Anterior cingulate cortex (tissue), 58 donors: ENCODE data around the gene RBMX.
"Not testable (repeated sequence)": the region's sequence is repeated elsewhere in the genome, so short reads cannot be mapped to it uniquely, and the experiment has no call there.

Experiments
- DNase-seq, 58 donors: peaks; one replicate each; lab custom pipeline; 2025; lab: John Stamatoyannopoulos, UW

RBMX gene

DNA sequence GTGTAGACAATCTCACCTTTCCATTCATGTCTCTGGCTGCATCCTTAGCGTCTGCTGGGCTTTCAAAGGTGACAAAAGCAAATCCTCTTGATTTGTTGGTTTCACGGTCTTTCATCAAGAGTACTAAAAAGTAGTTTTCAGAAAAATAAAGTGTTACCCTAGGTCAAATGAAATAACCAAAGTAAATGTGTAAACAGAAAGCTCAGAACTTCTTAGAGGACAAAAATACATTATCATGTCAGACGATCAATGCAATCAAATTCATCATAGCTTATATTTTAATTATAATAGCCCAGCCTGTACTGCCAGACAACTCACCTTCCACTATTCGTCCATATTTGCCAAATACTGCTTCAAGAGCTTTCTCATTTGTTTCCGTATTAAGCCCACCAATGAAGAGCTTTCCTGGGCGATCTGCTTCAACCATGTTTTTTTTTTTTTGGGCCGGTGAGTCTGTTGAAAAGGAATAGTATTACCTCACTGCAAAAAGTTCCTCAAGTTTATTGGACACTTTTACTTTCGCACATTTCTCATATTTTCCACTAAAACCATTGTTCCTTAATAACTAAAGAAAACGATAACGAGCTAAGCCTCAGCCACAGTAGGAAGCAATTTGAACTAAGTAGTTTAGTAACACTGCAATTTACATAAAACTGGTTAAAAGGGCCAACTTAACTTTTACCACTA, 1.4 kb downstream of the RBMX start:
- no peak for DNase-seq

DNA sequence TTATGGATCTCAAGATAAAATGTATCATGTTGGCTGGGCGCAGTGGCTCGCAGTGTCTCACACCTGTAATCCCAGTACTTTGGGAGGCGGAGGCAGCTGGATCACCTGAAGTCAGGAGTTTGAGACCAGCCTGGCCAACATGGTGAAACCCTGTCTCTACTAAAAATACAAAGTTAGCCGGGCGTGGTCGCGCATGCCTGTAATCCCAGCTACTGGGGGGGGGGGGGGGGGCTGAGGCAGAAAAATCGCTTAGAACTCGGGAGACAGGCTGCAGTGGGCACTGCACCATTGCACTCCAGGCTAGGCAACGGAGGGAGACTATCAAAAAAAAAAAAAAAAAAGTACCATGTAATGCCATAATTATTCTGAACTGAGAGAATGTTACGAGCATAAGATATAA, 2.1 kb downstream of the RBMX start:
- DNase-seq, result no peak

DNA sequence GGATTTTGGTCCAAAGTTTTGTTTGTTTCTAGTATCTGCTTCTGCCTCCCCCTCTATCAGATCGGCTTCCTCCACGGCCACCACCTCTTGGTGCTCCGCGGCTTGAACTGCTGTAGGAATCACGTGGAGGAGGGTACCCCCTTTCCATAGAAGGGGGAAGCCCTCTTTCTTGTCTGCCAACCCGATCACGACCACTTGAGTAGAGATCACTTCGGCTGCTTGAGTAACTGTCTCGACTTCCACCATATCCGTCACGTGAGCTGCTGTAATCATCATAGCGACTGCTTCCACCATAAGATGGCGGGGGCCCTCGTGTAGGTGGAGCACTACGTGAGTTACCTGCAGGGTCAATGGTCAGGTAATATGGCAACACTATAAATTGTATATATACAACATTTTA, 6.4 kb downstream of the RBMX start:
- DNase-seq, result not testable (repeated sequence)

DNA sequence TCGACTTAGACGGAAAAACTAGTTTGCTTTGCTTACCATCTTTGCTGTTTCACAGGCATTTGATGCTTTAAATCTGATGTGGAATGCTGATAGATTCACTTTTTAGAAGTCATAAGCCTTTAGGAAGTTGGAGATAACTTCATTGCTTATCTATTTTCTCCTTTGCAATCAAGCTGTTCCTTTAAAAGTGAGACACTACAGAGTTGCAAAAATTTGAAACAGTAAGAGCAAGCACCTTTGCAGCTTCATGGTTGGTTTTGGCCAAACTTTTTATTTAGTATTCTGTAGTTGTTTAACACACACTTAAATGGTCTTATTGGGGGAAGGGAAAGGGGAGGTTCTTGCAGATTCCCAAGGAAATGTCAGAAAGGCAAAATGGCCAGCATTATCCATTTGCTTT, 7.3 kb downstream of the RBMX start:
- not testable (repeated sequence) for DNase-seq

DNA sequence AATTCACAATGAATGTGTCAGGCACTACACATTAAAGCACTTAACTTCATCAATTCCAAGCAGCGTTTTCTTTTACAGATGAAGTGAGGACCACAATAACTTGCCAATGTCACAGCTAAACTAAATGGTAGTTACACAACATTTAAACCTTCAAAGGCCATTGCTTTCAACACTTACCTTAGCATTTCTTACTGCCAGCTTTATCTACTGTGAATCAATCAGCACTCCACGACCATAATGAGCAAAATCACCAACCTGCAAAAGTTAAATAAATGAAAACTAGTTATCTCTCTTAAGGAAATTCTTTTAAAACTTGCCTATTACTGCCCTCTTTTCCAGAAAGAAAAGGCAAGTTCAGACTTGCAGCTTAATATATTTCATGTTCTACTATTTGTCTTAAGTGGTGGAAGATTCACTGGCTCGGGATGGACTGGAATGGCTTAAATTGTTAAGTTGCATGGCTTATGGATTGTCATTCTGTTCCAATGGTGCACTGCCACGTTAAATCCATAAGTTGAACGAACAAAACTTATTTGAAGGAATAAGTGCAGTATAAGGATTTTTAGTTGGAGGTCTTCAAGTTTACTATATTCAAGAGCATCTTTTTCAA, 8.3 kb downstream of the RBMX start:
- DNase-seq, result no peak

DNA sequence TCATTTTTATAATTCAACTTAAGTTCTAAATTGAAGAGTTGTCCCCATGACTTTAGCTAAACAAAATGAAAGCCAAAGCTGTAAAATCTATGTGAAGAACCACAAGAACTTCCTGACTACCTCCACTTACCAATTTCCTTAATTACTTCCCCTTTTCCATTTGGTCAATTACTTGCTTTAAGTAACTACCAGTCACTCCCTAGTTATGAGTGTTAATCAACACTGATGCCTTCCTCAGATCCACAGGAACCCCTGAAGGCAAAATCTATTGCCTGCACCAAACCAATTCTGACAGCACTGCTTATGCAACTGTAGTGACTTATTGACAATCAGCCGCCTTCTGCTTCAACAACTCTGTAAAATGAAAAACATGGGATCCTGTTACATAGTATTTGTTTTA, 10.5 kb downstream of the RBMX start:
- no peak for DNase-seq

DNA sequence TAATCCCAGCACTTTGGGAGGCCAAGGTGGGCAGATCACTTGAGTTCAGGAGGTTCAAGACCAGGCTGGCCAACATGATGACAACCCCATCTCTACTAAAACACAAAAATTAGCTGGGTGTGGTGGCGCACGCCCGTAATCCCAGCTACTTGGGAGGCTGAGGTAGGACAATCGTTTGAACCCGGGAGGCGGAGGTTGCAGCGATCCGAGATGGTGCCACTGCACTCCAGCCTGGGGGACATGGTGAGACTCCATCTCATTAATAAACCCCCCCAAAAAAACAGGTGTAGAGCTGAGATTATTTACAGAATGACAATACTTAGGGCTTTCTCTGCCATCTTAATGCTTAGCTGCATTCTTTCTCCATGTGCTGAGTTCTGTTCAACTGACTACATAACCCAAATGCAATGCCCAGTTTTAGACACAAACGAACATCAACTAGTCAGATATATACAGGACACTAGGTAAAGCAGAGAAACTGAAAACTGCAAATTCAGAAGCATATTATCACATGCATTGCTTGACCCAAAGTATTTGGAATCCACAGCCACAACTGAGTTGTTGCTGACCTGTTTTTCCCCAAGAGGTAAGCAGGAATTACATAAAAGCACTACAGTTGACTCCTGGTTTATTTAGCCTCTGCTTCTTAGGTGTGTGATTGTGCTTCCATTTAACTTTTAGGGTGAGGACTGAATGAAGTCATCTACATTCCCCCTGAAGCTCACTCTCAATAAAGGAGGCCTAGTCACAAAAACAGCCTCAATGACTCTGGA, 12.1 kb downstream of the RBMX start:
- no peak for DNase-seq

DNA sequence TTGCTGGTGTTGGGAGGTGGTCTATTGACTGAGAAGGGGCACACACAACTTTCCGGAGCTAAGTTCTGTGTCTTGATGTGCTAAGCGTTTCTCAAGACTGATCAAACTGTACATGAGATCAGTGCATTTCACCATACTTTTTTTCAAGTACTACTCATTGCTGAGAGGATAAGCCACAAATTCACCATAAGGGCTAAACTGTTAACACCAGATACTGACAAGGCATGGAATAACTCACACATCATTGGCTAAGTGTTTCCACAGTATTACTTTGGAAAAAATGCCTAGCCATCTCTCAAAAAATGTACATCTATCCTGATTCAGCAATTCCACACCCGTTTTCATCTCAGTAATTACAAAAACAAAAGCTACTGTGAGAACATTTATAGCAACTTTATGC, 13.0 kb downstream of the RBMX start:
- no peak for DNase-seq

DNA sequence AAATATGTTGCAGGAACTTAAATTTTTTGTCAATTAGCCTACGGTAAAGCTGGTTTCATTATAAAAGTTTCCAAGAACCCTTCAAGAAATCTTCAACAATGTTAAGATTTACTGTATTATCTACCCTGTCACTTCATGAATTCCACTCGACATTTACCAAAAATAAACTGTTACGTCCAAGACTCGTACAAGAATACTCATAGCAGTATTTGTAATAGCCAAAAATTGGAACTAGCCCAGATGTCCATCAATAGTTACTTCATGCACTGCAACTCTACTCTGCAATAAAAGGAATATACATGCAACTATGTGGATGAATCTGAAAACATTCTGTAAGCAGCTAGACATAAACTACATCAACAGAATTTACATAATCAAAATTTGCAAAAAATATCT, 13.4 kb downstream of the RBMX start:
- DNase-seq, result no peak

DNA sequence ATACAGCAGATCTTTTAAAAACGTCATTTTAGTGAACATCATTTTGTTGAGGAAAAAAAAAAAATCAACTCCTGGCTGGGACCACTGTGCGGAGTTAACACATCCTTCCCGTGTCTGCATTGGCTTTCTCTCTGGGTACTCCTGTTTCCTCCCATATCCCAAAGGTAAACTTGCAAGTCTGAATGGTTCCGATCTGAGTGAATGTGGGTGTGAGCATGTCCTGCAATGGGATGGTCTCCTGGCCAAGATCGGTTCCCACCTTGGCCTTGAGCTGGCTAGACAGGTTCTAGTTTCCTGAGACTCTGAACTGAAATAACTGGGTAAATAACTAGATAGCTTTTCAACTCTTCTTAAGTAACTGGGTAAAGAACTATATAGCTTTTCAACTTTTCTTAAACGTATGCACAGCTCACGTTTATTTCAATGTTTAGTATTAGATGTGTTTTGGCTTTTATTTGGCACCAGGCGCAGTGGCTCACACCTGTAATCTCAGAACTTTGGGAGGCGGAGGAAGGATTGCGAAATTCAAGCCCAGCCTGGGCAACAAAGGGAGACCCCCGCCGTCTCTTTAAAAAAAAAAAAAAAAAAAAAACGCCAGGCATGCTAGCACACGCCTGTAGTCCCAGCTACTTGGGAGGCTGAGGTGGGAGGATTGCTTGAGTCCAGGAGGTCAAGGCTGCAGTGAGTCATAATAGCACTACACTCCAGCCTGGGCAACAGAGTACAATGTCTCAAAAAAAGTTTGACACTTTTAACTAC, 14.0 kb downstream of the RBMX start:
- no peak for DNase-seq

DNA sequence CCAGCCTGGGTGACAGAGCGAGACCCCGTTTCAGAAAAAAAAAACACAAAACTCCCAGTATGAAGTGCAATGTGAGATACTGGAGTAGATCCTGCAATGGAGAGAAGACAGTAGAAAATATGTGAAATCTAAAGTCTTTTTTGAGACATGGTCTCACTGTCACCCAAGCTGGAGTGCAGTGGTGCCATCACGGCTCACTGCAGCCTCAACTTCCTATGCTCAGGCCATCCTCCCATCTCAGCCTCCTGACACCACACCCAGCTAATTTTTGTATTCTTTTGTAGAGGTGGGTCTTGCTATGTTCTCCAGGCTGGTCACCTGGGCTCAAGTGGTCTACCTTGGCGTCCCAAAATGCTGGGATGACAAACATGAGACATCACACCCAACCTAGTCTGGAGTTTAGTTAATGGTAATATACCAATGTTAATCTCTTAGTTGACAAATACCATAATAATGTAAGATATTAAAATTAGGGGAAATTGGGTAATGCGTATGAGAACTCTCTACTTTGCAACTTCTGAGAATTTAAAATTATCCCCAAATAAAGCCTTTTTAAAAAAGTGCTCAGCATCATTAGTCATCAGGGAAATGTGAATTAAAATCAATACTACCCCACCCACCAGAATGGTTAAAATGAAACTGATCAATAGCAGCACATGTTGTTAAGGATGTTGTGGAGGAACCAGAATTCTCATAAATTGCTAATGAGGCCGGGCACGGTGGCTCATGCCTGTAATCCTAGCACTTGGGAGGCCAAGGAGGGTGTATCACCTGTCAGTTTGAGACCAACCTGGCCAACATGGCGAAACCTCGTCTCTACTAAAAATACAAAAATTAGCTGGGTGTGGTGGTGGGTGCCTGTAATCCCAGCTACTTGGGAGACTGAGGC, 15.0 kb downstream of the RBMX start:
- no peak for DNase-seq

DNA sequence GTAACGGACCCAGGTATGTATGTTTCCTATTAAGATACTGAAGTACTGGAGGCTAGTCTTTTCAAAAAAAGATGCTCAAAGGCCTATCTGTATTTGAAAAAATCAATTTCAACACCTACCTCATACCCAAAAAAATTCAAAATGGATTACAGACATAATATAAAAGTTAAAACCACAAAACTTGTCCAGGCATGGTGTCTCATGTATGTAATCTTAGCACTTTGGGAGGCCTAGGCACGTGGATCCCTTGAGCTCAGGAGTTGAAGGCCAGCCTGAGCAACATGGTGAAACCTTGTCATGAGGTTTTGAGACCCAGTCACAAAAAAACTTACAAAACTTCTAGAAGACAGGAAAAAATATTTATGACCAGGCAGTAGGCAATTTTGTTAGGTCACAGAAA, 16.7 kb downstream of the RBMX start:
- DNase-seq, result no peak

DNA sequence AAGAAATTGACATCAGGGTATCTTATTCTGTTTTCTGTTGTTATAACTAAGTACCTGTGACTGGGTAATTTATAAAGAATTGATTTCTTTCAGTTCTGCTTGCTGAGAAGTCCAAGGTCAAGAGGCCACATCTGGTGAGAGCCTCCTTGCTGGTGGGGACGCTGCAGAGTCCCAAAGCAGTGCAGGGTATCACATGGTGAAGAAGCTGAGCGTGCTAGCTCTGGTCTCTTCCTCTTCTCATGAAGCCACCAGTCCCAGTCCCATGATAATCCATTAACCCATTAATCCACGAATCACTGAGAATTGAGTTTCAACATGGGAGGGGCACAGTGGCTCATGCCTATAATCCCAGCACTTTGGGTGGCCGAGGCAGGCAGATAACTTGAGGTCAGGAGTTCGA, 18.0 kb downstream of the RBMX start:
- no peak for DNase-seq

DNA sequence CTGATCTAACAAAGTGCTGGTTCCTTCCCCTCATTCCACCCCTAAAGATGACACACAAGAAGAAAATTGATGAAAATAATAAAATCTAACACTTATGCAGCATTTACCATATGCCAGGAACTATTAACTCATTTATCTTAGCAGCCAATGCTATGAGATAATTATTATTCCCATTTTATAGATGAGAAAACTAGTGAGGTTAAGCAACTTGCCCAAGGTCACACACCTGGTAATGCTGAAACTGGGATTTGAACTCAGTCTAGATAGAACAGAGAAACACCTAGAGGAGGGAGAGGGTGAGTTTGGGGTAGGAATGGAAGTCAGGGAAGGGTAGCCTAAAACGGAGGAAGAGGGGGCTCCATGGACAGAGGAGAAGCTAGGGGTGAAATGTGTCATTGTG, 18.6 kb downstream of the RBMX start:
- no peak for DNase-seq

DNA sequence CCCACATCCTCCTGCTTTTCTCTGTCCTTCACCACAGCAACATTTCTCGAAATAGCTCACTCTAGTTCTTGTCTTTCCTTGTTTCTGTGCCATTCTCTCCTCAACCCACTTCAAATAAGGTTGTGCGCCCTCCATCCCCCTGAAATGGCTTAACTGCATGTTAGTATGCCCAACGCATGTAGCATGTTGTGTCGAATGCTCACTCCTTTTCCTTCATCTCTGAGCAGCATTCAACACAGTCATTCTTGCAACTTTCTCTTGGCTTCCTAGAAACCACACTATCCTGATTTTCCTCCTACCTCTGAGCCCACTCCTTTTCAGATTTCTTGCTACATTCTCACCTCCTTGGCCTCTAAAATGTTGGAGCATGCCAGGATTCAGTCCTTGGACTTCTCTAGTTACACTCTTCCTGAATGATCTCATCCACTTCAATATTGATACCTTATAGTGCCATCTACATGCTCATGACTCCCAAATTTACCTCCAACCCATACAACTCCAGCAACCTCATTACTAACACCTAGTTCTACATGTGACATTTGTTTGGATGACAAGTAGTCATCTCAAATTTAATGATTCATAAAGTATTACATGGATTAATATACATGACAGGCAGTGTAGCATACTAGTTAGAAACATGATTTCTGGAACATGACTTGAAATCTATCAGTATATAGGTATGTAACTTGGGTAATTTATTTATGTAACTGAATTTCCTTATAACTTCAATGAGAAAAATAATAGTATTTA, 22.3 kb downstream of the RBMX start:
- no peak for DNase-seq

DNA sequence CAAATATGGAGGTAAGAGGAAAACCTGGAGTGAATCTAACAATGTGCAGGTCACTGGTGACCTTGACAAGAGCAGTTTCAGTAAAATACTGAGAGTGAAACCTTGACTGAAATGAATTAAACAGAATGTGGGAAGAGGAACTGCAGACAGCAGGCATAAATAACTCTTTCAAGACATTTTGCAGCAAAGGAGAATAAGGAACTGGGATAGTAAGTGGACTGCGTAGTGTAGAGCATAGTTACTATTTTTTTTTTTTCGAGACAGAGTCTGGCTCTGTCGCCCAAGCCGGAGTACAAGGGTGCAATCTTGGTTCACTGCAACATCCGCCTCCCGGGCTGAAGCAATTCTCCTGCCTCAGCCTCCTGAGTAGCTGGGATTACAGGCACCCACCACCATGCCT, 24.0 kb downstream of the RBMX start:
- no peak for DNase-seq

DNA sequence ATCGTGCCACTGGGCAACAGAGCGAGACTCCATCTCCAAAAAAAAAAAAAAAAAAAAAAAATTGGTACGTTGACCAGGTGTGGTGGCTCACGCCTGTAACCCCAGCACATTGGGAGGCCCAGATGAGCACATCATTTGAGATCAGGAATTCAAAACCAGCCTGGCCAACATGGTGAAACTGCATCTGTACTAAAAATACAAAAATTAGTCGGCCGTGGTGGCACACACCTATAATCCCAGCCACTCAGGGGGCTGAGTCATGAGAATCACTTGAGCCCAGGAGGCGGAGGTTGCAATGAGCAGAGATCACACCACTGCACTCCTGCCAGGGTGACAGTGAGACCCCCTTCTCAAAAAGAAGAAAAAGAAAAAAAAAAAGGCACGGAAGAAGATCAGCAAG, 24.5 kb downstream of the RBMX start:
- DNase-seq, result no peak

DNA sequence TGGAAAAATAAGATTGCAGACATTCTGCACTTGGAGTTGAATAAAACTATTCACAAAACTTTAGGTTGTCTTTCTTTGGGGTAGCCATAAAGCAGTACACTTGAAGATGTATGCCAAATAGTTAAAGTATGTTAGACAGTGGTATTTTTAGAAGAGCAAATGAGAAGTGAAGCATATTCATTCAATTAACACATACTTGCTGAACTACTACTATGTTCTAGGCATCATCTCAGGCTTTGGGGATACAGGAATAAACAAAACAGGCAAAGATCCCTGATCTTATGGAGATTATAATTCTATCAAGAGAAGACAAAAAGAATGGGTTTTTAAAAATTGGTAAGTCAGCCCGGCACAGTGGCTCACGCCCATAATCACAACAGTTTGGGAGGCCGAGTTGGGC, 29.0 kb downstream of the RBMX start:
- DNase-seq, result no peak

DNA sequence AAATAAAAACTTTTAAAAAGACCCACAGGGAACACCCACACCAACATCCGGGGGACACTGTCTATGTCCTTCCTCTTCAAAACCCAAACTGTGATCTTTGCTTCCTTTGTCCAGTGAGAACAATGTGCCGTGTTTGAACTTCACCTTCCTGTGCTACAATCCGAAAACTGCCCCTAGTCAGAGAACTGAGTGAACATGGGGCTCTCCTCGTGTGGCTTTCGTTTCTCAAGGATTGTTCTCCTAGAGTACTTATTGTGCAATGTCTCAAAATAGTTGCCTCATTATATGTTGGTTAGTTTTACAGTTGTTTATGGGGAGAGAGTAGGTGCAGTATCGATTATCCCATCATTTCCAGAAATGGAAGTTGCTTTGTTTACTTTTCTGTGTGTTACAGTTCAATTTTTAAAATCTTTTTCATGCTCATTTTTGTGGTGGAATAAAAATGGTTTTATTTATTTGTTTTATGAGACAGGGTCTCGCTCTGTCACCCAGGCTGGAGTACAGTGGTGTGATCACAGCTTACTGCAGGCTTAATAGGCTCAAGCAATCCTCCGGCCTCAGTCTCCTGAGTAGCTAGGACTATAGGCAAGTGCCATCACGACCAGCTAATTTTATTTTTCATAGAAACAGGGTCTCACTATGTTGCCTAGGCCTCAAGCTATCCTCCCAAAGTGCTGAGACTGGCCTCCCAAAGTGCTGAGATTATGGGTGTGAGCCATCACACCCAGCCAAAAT, 29.9 kb downstream of the RBMX start:
- no peak for DNase-seq
